NCI-H2171 (cell line): ENCODE measurements around the gene MAPK10.
"Not testable (repeated sequence)": the region's sequence is repeated elsewhere in the genome, so short reads cannot be mapped to it uniquely, and the experiment has no call there.

Experiments used
- DNase-seq: peaks from one replicate; lab custom pipeline; 2025; lab: John Stamatoyannopoulos, UW

MAPK10 gene

DNA sequence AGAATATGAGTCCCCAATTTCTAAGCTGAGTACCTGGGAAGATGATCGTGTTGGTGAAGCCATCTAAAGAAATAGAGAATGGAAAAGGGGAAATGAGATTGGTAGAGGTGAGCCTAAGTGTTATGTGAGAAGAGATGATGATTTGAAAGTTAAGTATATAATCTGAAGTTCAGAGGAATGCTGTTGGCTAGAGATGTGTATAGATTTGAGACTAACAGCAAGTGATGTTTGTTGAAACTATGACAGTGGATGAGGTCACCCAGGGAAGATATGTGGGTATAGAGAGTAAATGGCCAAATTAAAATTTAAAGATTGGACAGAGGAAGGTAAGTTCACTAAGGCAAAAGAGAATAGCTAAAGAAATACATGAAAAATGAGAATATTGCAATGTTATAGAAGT, 324.2 kb downstream of the MAPK10 start:
- DNase-seq = no peak

DNA sequence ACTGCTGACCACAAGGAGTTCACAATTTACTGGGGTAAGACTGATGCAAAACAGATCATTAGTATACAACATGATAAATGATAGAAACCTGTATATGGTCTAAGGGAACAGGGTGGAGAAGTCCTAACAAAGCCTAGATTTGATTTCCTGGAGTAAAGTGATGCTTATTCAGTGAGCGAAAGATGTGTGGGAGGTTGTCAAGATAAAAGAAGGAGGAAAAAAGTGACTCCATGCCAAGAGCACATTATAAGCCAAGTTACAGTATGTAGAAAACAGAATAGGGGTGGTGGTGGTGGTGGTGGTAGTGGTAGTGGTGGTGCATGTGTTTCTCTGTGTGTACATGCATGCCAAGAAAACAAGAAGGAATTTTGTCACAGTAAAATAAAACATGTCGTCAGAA, 325.2 kb downstream of the MAPK10 start:
- DNase-seq = no peak

GRCh38 chr4:86033171-86033570, 326.7 kb downstream of the MAPK10 start:
- DNase-seq = no peak

DNA sequence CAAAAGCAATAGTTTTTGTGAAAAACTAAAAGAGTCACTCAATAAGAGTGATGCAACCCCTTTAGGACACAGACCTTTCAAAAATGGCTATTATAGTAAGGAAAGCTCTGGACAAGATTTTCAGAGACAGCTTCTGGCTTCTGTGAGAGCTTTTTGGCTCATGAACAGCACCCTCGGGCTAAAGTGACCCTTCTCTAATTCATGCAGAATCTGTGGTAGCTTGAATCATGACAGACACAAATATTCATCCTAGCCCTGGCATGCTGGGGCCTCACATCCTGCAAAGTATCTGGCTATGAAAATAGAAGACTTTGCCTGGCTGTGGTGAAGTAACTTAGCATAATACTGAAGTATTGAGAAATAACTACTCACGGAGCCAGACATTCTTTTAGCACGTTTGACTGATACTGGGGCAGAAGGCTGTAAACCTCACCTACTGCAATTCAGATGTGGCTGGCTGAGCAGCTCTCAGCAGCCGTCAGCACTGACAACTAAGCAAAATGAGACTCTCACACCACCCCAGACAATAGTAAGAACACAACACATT, 327.3 kb downstream of the MAPK10 start:
- DNase-seq = no peak

DNA sequence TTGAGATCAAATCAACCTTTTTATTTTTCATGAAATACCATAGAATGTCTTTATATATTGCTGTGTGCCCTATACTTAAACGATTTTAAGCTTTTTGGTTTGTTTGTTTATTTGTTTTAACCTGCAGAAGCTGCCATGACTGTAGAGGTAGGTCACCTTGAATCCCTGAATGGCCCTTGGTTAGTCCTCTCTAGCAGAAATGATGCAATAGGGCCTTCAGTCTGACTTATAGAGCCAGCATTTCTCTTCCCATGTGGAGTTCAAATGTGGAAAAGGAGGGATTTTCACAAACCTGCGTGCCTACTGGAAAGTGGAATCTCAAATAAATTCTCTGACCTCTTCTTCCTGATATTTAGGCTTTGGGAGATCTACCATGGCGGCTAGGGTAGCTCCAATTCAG, 327.9 kb downstream of the MAPK10 start:
- no peak for DNase-seq

DNA sequence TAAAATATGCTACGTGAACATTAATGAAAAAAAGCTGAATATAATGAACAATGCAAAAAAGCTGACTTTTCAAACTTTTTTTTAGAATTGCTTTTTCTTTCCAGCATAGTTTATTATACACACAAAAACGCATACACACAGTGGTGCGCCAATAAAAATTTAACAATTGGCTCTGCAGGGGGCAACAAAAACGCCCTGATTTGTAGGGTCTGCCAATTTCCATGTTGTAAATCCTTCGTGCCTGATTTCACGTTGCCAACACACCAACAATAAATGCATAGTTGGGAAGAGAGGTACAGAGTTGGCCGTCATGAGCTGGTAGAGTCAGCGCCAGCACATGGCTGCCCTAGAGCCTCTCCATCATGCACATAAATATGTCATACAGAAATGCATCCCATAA, 333.1 kb downstream of the MAPK10 start:
- no peak for DNase-seq

DNA sequence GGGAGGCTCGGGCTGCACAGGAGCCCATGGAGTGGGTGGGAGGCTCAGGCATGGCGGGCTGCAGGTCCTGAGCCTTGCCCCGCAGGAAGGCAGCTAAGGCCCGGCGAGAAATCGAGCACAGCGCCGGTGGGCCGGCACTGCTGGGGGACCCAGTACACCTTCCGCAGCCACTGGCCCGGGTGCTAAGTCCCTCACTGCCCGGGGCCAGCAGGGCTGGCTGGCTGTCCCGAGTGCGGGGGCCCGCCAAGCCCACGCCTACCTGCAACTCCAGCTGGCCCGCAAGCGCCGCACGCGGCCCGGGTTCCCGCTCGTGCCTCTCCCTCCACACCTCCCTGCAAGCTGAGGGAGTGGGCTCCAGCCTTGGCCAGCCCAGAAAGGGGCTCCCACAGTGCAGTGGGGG, 338.2 kb downstream of the MAPK10 start:
- DNase-seq = not testable (repeated sequence)

GRCh38 chr4:86019906-86020305, 339.9 kb downstream of the MAPK10 start:
- no peak for DNase-seq

DNA sequence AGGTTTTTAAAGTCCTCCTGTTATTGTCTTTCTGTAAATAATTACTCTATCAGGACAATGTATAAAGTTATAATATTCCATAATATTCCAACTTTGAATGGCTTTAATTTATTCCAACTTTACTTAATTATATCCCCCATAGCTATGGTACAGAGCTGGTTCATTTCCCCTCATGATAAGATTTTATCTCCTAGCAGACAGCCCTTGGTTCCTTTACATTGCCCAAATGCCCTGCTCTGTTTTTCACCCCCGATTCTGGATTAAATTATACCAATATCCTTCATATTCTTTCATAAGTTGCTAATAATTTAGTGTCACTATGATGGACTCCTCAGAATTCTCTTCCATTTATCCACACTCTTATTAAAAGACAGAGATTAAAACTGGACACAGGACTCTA, 340.5 kb downstream of the MAPK10 start:
- DNase-seq = no peak

DNA sequence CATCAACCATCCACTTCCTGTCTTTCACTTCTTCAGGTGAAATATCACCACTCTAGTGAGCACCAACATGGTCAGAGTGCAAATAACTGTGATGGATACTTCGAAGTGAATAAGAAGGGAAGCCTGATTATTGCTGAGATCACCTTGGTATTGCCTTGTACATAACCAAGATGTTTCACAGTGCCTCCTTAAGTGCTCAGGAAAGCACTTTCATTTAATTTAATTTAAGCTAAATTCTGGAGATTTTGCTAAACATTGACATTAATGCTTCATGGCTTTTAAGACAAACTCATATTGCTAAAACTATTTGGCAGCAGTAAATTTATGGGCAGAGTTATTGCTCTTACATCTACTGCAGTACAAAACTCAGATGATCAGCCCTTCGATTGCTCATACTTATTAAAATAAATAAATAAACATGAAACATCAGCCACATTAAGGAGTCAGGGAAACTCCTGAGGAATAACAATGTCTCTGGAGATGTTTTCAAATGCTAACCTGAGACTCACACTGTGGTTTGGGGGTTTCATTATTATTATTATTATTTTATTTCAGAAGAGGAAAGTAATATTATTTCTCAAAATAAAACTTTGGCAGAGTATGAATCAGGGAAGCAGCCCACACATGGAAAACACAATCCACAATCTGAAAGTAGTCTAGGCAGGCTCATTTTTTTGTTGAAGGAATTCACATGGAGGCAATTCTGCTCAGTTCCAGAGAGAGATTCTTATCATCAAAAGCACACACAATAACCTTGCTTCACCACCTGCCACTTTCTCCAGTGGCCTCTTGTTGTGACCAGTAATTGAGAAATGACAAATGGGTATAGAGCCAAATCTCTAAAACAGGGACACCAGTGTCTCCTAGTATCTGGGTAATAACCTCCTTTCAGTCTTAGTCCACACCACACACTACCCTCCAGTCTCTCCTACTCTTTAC, 344.2 kb downstream of the MAPK10 start:
- no peak for DNase-seq

GRCh38 chr4:86014599-86014998, 345.3 kb downstream of the MAPK10 start:
- no peak for DNase-seq

GRCh38 chr4:86013621-86014020, 346.2 kb downstream of the MAPK10 start:
- DNase-seq = no peak

DNA sequence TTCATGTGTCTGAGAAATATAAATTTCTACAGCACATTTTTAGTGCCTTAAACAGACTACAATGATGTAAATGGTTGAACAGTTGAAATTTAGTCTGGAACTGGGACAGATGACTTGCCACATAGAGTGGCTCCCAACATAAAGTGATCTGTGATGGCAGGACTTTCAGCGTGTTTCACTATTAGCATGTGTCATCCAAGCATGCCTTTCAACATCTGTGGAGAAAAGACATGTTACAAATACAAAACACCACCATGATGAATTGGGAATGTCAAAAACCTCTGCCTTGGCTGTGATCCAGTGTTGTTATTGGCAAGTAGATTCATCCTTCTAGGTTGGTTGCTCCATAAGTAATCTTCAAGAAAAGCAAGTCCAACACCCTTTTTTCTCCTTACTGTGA, 348.7 kb downstream of the MAPK10 start:
- DNase-seq = no peak

DNA sequence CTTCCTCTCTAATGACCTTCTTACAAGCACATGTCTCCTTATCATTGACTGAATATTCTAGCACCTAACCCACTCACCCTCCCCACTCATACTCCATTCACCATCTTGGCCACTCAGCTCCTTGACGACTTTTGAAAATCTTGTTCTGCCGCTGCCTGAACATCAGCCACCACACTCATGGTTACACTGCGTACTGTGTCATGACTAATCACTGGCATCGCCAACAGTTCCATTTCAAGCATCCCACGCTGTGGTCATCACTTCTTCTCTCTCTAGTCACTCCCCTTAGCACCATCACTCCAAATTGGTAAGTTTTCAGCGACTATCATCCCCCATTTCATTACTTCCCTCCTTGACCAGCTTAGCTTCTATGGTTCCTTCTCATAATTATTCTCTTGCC, 352.8 kb downstream of the MAPK10 start:
- DNase-seq = no peak

GRCh38 chr4:86006057-86006456, 353.8 kb downstream of the MAPK10 start:
- no peak for DNase-seq

GRCh38 chr4:86004030-86004429, 355.8 kb downstream of the MAPK10 start:
- no peak for DNase-seq

- DNase-seq = peak; percentile 2
Measured at GRCh38 chr4:86001591-86001990, 358.3 kb downstream of the MAPK10 start.

GRCh38 chr4:85995361-85995760, 364.5 kb downstream of the MAPK10 start:
- no peak for DNase-seq

- DNase-seq = no peak
Measured at GRCh38 chr4:85994576-85994975, 365.3 kb downstream of the MAPK10 start.

DNA sequence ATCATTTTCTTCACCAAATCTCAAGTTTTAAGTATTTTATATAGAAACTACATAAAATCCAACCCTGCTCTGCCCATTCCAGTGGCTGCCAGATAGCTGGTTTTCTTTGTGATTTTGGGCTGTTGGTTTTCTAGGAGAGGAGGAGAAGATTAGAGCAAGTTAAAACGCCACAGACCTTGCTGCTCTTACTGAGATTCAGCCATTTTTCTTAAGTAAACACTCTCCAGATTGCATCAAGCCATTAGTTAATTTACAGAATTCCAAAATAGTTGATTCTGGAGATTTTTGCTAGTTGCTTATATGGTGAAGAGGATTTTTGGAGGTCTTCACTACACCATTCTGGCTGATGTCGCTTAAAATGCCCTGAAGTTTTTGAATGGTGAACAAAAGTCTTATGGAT, 366.2 kb downstream of the MAPK10 start:
- DNase-seq = no peak

DNA sequence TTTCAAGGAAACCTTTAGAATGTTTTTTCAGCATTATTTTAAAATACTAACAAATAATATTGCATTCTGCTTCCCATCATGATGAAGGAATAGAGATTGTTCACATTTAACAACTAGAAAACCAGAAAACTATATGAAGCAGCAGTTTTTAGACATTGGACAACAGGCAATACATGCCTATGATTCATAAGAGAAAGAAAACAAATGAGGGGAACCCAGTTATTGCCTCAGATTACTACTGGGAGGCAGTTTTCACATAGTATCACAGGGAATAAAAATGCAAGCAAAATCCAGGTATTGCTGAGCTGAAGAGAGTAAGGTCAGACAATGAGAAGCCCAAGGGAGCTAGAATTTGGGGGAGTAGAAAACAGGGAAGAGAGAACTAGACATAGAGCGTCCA, 373.6 kb downstream of the MAPK10 start:
- no peak for DNase-seq

DNA sequence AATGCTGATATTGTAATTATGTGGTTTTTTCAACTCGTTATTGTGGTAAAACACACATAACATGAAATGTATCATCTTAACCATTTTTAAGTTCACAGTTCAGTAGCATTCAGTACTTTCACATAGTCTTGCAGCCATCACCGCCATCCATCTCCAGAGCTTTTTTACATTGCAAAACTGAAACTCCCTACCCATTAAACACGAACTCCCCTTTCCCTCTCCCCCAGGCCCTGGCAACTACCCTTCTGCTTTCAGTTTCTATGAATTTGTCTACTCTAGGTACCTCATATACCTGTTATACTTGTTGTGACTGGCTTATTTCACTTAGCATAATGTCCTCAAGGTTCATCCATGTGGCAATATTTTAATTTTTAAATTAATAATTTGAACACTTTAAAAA, 380.6 kb downstream of the MAPK10 start:
- no peak for DNase-seq

DNA sequence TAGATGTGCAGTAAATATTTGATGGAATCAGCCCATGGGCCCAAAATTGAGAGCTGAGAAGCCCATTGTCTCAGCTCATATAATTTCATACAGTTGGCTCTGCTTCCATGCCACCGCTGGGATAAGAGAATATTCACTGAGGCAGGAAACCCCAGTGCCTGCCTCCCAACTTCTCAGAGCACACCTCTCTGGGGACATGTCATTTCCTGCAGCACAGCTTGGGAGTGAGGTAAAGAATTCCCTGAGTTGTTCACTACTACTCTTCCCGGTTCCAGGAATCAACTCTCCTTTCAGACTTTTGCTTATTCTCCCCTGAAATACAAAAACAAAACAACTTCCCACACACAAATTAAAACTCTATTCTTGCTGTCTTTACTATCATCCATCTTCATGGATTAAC, 389.3 kb downstream of the MAPK10 start:
- DNase-seq = no peak
